Nephron progenitor cell (in vitro differentiated cells): Measurements from ENCODE around the gene ZNF670.

Source experiments
- DNase-seq: peaks from one replicate; pipeline ENCODE4 v3.0.0; 2021
- H3K27ac Mint-ChIP-seq: 2 replicates; pipeline ENCODE4 v1.8.0; 2021; ENCODE audit warnings: mild to moderate bottlenecking, moderate library complexity, mixed read lengths
- H3K27me3 Mint-ChIP-seq: 2 replicates; pipeline ENCODE4 v1.8.0; 2021; ENCODE audit warnings: mild to moderate bottlenecking, low read depth, mixed read lengths; ENCODE audit not compliant: poor library complexity
- H3K36me3 Mint-ChIP-seq: 2 replicates; pipeline ENCODE4 v1.8.0; 2021; ENCODE audit warnings: low read depth, mixed read lengths
- H3K4me1 Mint-ChIP-seq: 2 replicates; pipeline ENCODE4 v1.8.0; 2021; ENCODE audit warnings: mixed read lengths
- H3K4me3 Mint-ChIP-seq: 2 replicates; pipeline ENCODE4 v1.8.0; 2021; ENCODE audit warnings: mild to moderate bottlenecking, moderate library complexity, mixed read lengths
- H3K9me3 Mint-ChIP-seq: 2 replicates; pipeline ENCODE4 v1.8.0; 2021; ENCODE audit warnings: mild to moderate bottlenecking, moderate library complexity, mixed read lengths
- CTCF ChIP-seq: fragments of 200-600 bp; sonication (generic); IDR thresholded peaks from 2 replicates; pipeline ENCODE4 v1.5.0; 2021; ENCODE audit warnings: antibody characterized with exemption

ZNF670 gene

GRCh38 chr1:247100676-247101279 is 22.2 kb upstream of the ZNF670 start:
- H3K9me3 Mint-ChIP-seq, result peaks cover 99% of the 10 kb centered on the region
- TF ChIP-seq CTCF, result no peak
- H3K4me3 Mint-ChIP-seq, result no peak overlapping the region
- H3K27me3 Mint-ChIP-seq, result peaks cover 10% of the 10 kb centered on the region
- peaks cover 90% of the 10 kb centered on the region for H3K36me3 Mint-ChIP-seq
- H3K4me1 Mint-ChIP-seq, result peaks cover 6% of the 10 kb centered on the region
- H3K27ac Mint-ChIP-seq, result no peak overlapping the region
- DNase-seq, result no peak

DNA sequence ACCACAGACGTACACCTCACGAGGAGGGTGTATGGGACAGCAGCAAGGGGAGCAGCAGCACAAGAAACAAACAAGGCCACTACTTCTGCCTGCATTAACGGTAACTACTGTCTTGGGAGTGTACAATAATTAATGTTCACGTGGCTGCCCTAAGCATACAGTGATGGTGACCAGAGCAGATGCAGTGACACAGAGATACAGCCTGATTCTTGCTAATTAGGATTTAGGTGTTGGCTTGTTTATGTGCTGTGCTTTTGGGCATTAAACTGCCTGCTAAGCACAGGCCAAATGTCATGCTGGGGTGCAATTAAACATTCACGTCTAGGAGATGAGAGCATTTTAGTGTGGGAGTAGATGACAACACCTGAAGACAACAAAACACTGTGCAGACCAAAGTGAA is 18.3 kb upstream of the ZNF670 start:
- no peak overlapping the region for H3K4me3 Mint-ChIP-seq
- no peak overlapping the region for H3K27ac Mint-ChIP-seq
- H3K27me3 Mint-ChIP-seq, result no peaks in the 10 kb centered on the region
- no peaks in the 10 kb centered on the region for H3K4me1 Mint-ChIP-seq
- TF ChIP-seq CTCF, result no peak
- peaks cover 64% of the 10 kb centered on the region for H3K36me3 Mint-ChIP-seq
- no peak for DNase-seq
- peaks cover 75% of the 10 kb centered on the region for H3K9me3 Mint-ChIP-seq

DNA sequence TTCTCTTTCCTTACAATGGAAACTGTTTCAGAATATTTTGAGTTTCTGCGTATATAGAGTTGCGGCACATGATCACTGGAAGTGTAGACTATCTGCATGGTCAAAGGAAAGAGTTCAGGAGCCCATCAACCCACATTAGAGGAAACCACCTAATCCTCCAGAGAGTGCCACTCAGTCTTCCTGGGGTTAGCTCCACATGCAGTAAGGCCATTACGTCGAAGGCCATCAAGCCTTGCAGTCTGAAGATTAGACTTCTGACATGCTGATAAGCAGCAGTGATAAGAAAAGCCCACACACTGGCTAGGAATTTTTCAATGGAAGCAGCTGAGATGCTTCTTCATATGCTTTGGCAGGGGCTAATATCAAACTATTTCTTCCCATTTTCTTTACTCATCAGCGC is 17.9 kb upstream of the ZNF670 start:
- Mint-ChIP-seq H3K4me1 (no peaks in the 10 kb centered on the region), H3K27ac (no peak overlapping the region), H3K36me3 (peaks cover 60% of the 10 kb centered on the region), H3K27me3 (no peaks in the 10 kb centered on the region), H3K4me3 (no peak overlapping the region), H3K9me3 (peaks cover 71% of the 10 kb centered on the region)
- TF ChIP-seq CTCF, result no peak
- no peak for DNase-seq

DNA sequence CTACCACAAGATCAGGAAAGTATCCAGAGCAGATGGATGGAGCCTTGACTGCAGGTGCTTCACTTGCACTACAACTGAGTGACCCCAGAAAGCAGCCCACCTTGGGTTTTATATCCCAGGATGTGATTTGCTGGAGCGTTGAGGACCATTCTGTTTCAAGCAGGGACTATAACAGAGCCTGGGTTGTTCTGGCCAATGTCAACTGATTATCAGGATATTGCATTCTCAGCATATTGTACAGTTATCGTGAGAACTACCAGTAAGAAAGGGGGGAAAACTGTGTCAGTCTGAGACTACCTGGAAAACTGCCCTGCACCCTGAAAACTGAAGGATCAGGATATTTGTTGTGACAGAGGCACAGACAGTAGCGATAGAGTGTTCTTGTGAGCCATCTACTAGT is 17.5 kb upstream of the ZNF670 start:
- no peak for TF ChIP-seq CTCF
- peaks cover 56% of the 10 kb centered on the region for H3K36me3 Mint-ChIP-seq
- DNase-seq, result no peak

GRCh38 chr1:247090455-247090854 is 11.8 kb upstream of the ZNF670 start:
- Mint-ChIP-seq H3K9me3 (peaks cover 11% of the 10 kb centered on the region), H3K36me3 (no peaks in the 10 kb centered on the region)
- no peak for TF ChIP-seq CTCF

More for the DNA sequence above, 17.5 kb upstream of the ZNF670 start:
- H3K4me1 Mint-ChIP-seq, result no peaks in the 10 kb centered on the region
- H3K27ac Mint-ChIP-seq, result no peak overlapping the region
- H3K4me3 Mint-ChIP-seq, result no peak overlapping the region
- H3K9me3 Mint-ChIP-seq, result peaks cover 67% of the 10 kb centered on the region
- no peaks in the 10 kb centered on the region for H3K27me3 Mint-ChIP-seq

GRCh38 chr1:247089616-247090375 is 11.2 kb upstream of the ZNF670 start:
- peaks cover 14% of the 10 kb centered on the region for H3K9me3 Mint-ChIP-seq
- TF ChIP-seq CTCF, result no peak
- no peaks in the 10 kb centered on the region for H3K27me3 Mint-ChIP-seq
- no peak overlapping the region for H3K27ac Mint-ChIP-seq
- no peaks in the 10 kb centered on the region for H3K4me1 Mint-ChIP-seq
- DNase-seq, result no peak
- H3K36me3 Mint-ChIP-seq, result no peaks in the 10 kb centered on the region
- H3K4me3 Mint-ChIP-seq, result no peak overlapping the region

More at GRCh38 chr1:247090455-247090854, 11.8 kb upstream of the ZNF670 start:
- Mint-ChIP-seq H3K4me1 (no peaks in the 10 kb centered on the region), H3K4me3 (no peak overlapping the region), H3K27me3 (no peaks in the 10 kb centered on the region), H3K27ac (no peak overlapping the region)
- no peak for DNase-seq
